HepG2 (cell line): ENCODE data around the gene RPUSD4. TPM values are rescaled to one million over a fixed set of nuclear protein-coding genes. Genes with fewer than 3 reads are reported as not detected.

ENCODE experiments used
- ATF3 ChIP-seq: sonication (generic); formaldehyde crosslinking; IDR thresholded peaks from 2 replicates; pipeline ENCODE4 v1.4.0; 2020; ENCODE audit warnings: missing genetic modification reagents
- ELK4 ChIP-seq: sonication (generic); formaldehyde crosslinking; IDR thresholded peaks from 2 replicates; pipeline ENCODE4 v1.9.0; 2021; ENCODE audit warnings: missing genetic modification reagents, borderline replicate concordance
- HES4 ChIP-seq: sonication (generic); formaldehyde crosslinking; IDR thresholded peaks from 2 replicates; pipeline ENCODE4 v1.9.0; 2021; ENCODE audit warnings: mild to moderate bottlenecking, missing genetic modification reagents, borderline replicate concordance
- MLXIP ChIP-seq: sonication (generic); formaldehyde crosslinking; IDR thresholded peaks from 2 replicates; pipeline ENCODE4 v1.9.0; 2021; ENCODE audit warnings: missing genetic modification reagents, borderline replicate concordance
- REPIN1 ChIP-seq: sonication (generic); formaldehyde crosslinking; IDR thresholded peaks from 2 replicates; pipeline ENCODE4 v1.8.0; 2022; ENCODE audit warnings: missing genetic modification reagents, low read depth, mild to moderate bottlenecking, borderline replicate concordance
- SCMH1 ChIP-seq: sonication (generic); formaldehyde crosslinking; IDR thresholded peaks from 2 replicates; pipeline ENCODE4 v1.9.0; 2021; ENCODE audit warnings: missing genetic modification reagents, mild to moderate bottlenecking, borderline replicate concordance
- ZEB1 ChIP-seq: IDR thresholded peaks from 2 replicates; pipeline ENCODE4 v1.6.1; 2012; ENCODE audit warnings: mild to moderate bottlenecking, low read depth, inconsistent platforms; ENCODE audit not compliant: insufficient replicate concordance
- ZFP82 ChIP-seq: sonication (generic); formaldehyde crosslinking; IDR thresholded peaks from 2 replicates; pipeline ENCODE4 v1.5.1; 2020; ENCODE audit warnings: mild to moderate bottlenecking, missing genetic modification reagents, borderline replicate concordance
- ZNF343 ChIP-seq: sonication (generic); formaldehyde crosslinking; IDR thresholded peaks from 2 replicates; pipeline ENCODE4 v1.4.0; 2020; ENCODE audit warnings: mild to moderate bottlenecking, missing genetic modification reagents
- ZNF382 ChIP-seq: sonication (generic); formaldehyde crosslinking; IDR thresholded peaks from 2 replicates; pipeline ENCODE4 v1.5.0; 2020; ENCODE audit warnings: missing genetic modification reagents, mild to moderate bottlenecking, borderline replicate concordance
- polyA plus RNA-seq, 8 experiments: library from polyadenylated mRNA; depleted of rRNA in 3 of 8; stranded (reverse) in 7 of 8; unstranded in 1 of 8; fragments of >200 nt; fragmentation: Illumina TruSeq in 4 of 8; extraction: Trizol in 4 of 8; gene quantifications; 2 replicates each; pipeline versions ENCODE4 v1.2.1 to v1.2.3, GENCODE V29; 2011 to 2016; ENCODE audit warnings: low read depth in 4 of 8, missing spikeins in 1 of 8, mixed read lengths in 1 of 8; ENCODE audit not compliant: insufficient read depth in 1 of 8
- total RNA-seq, 5 experiments: library from RNA; depleted of rRNA; stranded (reverse); fragments of >200 nt; fragmentation: Illumina TruSeq; extraction: Trizol; gene quantifications; 2 replicates each; pipeline ENCODE4 v1.2.3, GENCODE V29; 2016; ENCODE audit warnings: low read depth in 1 of 5

RPUSD4 gene
- total and polyA plus RNA-seq, 2 of the 13 experiments (the other 11 are each of a cell fraction or from before 2014, with no cell fraction given), result 45.0 to 52.9 TPM

- TF ChIP-seq ZNF343, result no peak
- no peak for TF ChIP-seq REPIN1 (CRISPR knock-in tag)
- TF ChIP-seq ELK4 (CRISPR knock-in tag), result no peak
- no peak for TF ChIP-seq HES4 (CRISPR knock-in tag)
- TF ChIP-seq SCMH1 (CRISPR knock-in tag), result no peak
- no peak for TF ChIP-seq MLXIP
- TF ChIP-seq ZEB1, result no peak
- TF ChIP-seq ZNF382 (CRISPR knock-in tag), result no peak
- no peak for TF ChIP-seq ATF3 (CRISPR knock-in tag)
- TF ChIP-seq ZFP82, result no peak
Measured at GRCh38 chr11:126231725-126232459, 20.4 kb upstream of the RPUSD4 start (continued).
